Stomach (tissue), 9 donors: ENCODE results near the gene ITGB2. TPM values are rescaled to one million over a fixed set of nuclear protein-coding genes. Genes with fewer than 3 reads are reported as not detected.

Experiments used
- DNase-seq, 2 donors: peaks; one replicate each; pipeline versions ENCODE4 v3.0.0 to v3.0.0-alpha.2; 2013 to 2019
- H3K27ac ChIP-seq, 5 donors: fragments of 200-600 bp in 4 of 5; sonication (generic) in 4 of 5; one replicate each; pipeline ENCODE4 v1.5.1; 2013 to 2019; ENCODE audit warnings: mild to moderate bottlenecking in 1 of 5, moderate library complexity in 1 of 5
- H3K27me3 ChIP-seq, 3 donors: fragments of 200-600 bp; sonication (generic); one replicate each; pipeline ENCODE4 v1.5.1; 2017 to 2019; ENCODE audit warnings: mixed run types in 1 of 3
- H3K36me3 ChIP-seq, 4 donors: fragments of 200-600 bp; sonication (generic); 1 replicate in 3 of 4; 2 replicates in 1 of 4; pipeline ENCODE4 v1.5.1; 2016 to 2019
- H3K4me1 ChIP-seq, 4 donors: fragments of 200-600 bp; sonication (generic); one replicate each; pipeline ENCODE4 v1.5.1; 2016 to 2019
- H3K4me3 ChIP-seq, 4 donors: fragments of 200-600 bp; sonication (generic) in 3 of 4; one replicate each; pipeline ENCODE4 v1.5.1; 2016 to 2019; ENCODE audit warnings: mild to moderate bottlenecking in 1 of 4
- H3K9me3 ChIP-seq, 4 donors: fragments of 200-600 bp; sonication (generic); one replicate each; pipeline ENCODE4 v1.5.1; 2016 to 2019
- CTCF ChIP-seq, 7 experiments: fragments of 450-650 bp in 4 of 7; fragments of 200-600 bp in 3 of 7; sonication (generic) in 3 of 7; IDR thresholded peaks; one replicate each; pipeline ENCODE4 v1.5.1; 2016 to 2019; ENCODE audit warnings: antibody characterized with exemption in 7 of 7, control low read depth in 2 of 7, mild to moderate bottlenecking in 1 of 7
- EP300 ChIP-seq: sonication (generic); formaldehyde crosslinking; IDR thresholded peaks from one replicate; pipeline ENCODE4 v1.6.1; 2017; ENCODE audit warnings: antibody characterized with exemption
- POLR2A ChIP-seq, 4 donors: fragments of 450-650 bp; IDR thresholded peaks; one replicate each; pipeline ENCODE4 v1.6.1; 2016; ENCODE audit warnings: antibody characterized with exemption in 4 of 4, control low read depth in 2 of 4, mild to moderate bottlenecking in 1 of 4, moderate library complexity in 1 of 4
- POLR2AphosphoS5 ChIP-seq, 3 donors: sonication (generic); formaldehyde crosslinking; IDR thresholded peaks; one replicate each; pipeline ENCODE4 v1.6.1; 2016; ENCODE audit warnings: antibody characterized with exemption in 3 of 3
- WGBS, 5 donors: extraction: QIAGEN DNeasy Blood & Tissue Kit in 3 of 5; methylation state at CpG; one replicate each; pipeline versions ENCODE4 v1.1.5 to v1.1.7; 2013 to 2018; 5-methylcytosine and 5-hydroxymethylcytosine counted together
- intact Hi-C: fragments of 100-400 bp; cut with DNase I; formaldehyde crosslinking; loops from one replicate; pipeline ENCODE4 v1.15.1; 2023; ENCODE audit warnings: low total_unique reads
- polyA plus RNA-seq, 3 donors: library from polyadenylated mRNA; stranded (reverse); fragments of 200-250 nt; gene quantifications; one replicate each; pipeline ENCODE4 v1.2.3, GENCODE V29; 2013
- total RNA-seq, 5 donors: library from RNA; depleted of rRNA; stranded (reverse); fragments of >200 nt; gene quantifications; one replicate each; pipeline versions ENCODE4 v1.1.0 to v1.2.3, GENCODE V29; 2014 to 2016
- donor health status: healthy with polysubstance abuse.
- donor health status: Bipolar disorder and iron deficiency.
- donor health status: healthy.

ITGB2 gene
- total and polyA plus RNA-seq, 8 donors = 3.5 to 72.2 (median 15.1) TPM

DNA sequence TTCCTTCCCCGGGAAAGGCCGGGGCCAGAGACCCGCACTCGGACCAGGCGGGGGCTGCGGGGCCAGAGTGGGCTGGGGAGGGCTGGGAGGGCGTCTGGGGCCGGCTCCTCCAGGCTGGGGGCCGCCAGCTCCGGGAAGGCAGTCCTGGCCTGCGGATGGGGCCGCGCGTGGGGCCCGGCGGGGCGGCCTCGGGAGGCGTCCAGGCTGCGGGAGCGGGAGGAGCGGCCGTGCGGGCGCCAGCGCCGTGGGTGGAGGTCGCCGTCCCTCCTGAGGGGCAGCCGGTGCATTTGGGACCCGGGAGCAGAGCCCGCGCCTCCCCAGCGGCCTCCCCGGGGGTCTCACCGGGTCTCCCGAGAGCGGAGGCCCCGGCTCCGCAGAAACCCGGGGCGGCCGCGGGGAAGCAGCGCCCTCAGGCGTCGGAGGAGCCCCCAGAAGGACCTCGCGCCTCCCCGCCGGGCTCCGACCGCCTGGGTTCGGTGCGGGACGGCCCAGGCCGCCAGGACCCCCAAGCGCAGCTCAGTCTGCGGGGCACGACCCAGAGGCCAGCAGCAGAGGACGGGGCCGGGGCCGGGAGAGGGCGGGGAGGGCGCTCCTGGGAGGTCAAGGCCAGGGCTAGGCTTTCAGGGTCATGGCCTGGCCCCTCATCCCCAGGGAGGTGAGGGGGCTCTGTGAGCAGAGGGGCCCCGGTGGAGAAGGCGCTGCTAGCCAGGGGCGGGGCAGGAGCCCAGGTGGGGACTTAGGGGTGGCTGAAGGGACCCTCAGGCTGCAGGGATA lies 11.9 kb upstream of the ITGB2 start:
- peaks cover 0 to 5% (median 0%) of the 10 kb centered on the region in 4 donors for H3K9me3 ChIP-seq
- no peaks in the 10 kb centered on the region for H3K36me3 ChIP-seq
- DNase-seq = peak in 1 of 2 donors; percentile 72
- peak overlapping the region in 3 of 5 donors; percentile 42 to 70 (median 57) for H3K27ac ChIP-seq
- H3K4me1 ChIP-seq = peaks cover 21 to 53% (median 35%) of the 10 kb centered on the region in 4 donors
- TF ChIP-seq POLR2A (IDR thresholded peaks at IDR 0.05) = no peak
- peak in 3 of 7 experiments; percentile 38 to 67 (median 45) for TF ChIP-seq CTCF (IDR thresholded peaks at IDR 0.05)
- intact Hi-C loops = loop anchor here (5.0 kb wide), 1 partner anchor 40 kb away; no protein-coding TSS in a partner anchor
- peak overlapping the region; percentile 48 to 63 (median 51) for H3K4me3 ChIP-seq
- 1 to 5% (median 2%) methylated on average over 7 to 68 of the region's 68 CpGs for WGBS, 5 donors
- peaks cover 6 to 81% (median 53%) of the 10 kb centered on the region in 3 donors for H3K27me3 ChIP-seq

- 1 to 4% (median 2%) methylated on average over 30 to 78 of the region's 78 CpGs for WGBS, 5 donors
- intact Hi-C loops = loop anchor here (5.0 kb wide), 1 partner anchor 39 kb away; no protein-coding TSS in a partner anchor
- no peak for DNase-seq
- Histone ChIP-seq H3K36me3 (no peaks in the 10 kb centered on the region), H3K4me1 (peaks cover 24 to 62% (median 41%) of the 10 kb centered on the region in 4 donors), H3K4me3 (peak overlapping the region; percentile 48 to 63 (median 51)), H3K9me3 (peaks cover 0 to 5% (median 0%) of the 10 kb centered on the region in 4 donors), H3K27ac (peak overlapping the region in 4 of 5 donors; percentile 37 to 70 (median 52)), H3K27me3 (peaks cover 6 to 89% (median 58%) of the 10 kb centered on the region in 3 donors)
- TF ChIP-seq POLR2A (IDR thresholded peaks at IDR 0.05) (no peak), EP300 (no peak), POLR2AphosphoS5 (IDR thresholded peaks at IDR 0.05) (no peak), CTCF (IDR thresholded peaks at IDR 0.05) (no peak)
Measured at GRCh38 chr21:44931501-44932407, 11.1 kb upstream of the ITGB2 start.

DNA sequence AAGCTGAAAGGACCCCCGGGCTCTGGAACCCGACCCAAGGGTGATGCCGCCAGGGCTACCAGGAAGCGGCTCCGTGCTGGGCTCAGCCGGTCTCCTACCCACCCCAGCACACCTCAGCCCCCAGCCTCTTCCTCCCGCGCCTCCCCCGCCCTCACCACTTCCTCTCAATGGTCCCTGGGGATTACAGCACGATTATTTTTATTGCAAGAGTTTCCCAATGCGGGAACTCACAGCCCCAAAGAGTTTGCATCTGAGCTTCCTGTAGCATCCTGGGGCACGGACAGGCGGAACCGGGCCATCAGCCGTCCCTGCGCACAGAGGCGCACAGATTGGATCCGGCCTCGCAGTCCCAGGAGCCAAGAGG lies 10.4 kb upstream of the ITGB2 start:
- no peak for TF ChIP-seq POLR2AphosphoS5 (IDR thresholded peaks at IDR 0.05)
- TF ChIP-seq CTCF (IDR thresholded peaks at IDR 0.05) = no peak
- TF ChIP-seq EP300 = no peak
- TF ChIP-seq POLR2A (IDR thresholded peaks at IDR 0.05) = no peak
- 3 to 7% (median 5%) methylated on average over 14 to 19 of the region's 19 CpGs for WGBS, 5 donors
- Histone ChIP-seq H3K4me3 (peak overlapping the region; percentile 48 to 63 (median 51)), H3K36me3 (no peaks in the 10 kb centered on the region), H3K27ac (peak overlapping the region in 4 of 5 donors; percentile 37 to 70 (median 52)), H3K9me3 (peaks cover 0 to 5% (median 0%) of the 10 kb centered on the region in 4 donors), H3K4me1 (peaks cover 27 to 66% (median 41%) of the 10 kb centered on the region in 4 donors), H3K27me3 (peaks cover 6 to 96% (median 58%) of the 10 kb centered on the region in 3 donors)
- intact Hi-C loops = loop anchor here (5.0 kb wide), 1 partner anchor 39 kb away; no protein-coding TSS in a partner anchor
- no peak for DNase-seq

- H3K9me3 ChIP-seq = peaks cover 0 to 5% (median 0%) of the 10 kb centered on the region in 4 donors
- H3K27ac ChIP-seq = peak overlapping the region in 2 of 5 donors; percentile 57 to 70
- peaks cover 27 to 72% (median 41%) of the 10 kb centered on the region in 4 donors for H3K4me1 ChIP-seq
- TF ChIP-seq CTCF (IDR thresholded peaks at IDR 0.05) (no peak), POLR2A (IDR thresholded peaks at IDR 0.05) (no peak), POLR2AphosphoS5 (IDR thresholded peaks at IDR 0.05) (no peak)
- no peaks in the 10 kb centered on the region for H3K36me3 ChIP-seq
- 31 to 48% (median 37%) methylated on average over 12 of the region's 12 CpGs for WGBS, 5 donors
- no peak for DNase-seq
- H3K4me3 ChIP-seq = no peak overlapping the region
- peaks cover 6 to 100% (median 58%) of the 10 kb centered on the region in 3 donors for H3K27me3 ChIP-seq
- intact Hi-C loops = loop anchor here (5.0 kb wide), 1 partner anchor 38 kb away; no protein-coding TSS in a partner anchor
Measured at GRCh38 chr21:44930543-44930981, 9.9 kb upstream of the ITGB2 start.
